Nephron (organoid): ENCODE measurements around the gene TGIF2LY.
"Not testable (repeated sequence)": the region's sequence is repeated elsewhere in the genome, so short reads cannot be mapped to it uniquely, and the experiment has no call there.

Experiments used
- H3K27ac Mint-ChIP-seq, 3 experiments: 2 replicates each; pipeline ENCODE4 v1.8.0; 2020; ENCODE audit warnings: mixed read lengths in 3 of 3, mild to moderate bottlenecking in 2 of 3, moderate library complexity in 1 of 3
- H3K27me3 Mint-ChIP-seq: 2 replicates; pipeline ENCODE4 v1.8.0; 2021; ENCODE audit warnings: low read depth, mild to moderate bottlenecking, moderate library complexity, mixed read lengths
- H3K36me3 Mint-ChIP-seq: 2 replicates; pipeline ENCODE4 v1.8.0; 2020; ENCODE audit warnings: low read depth, mixed read lengths
- H3K4me1 Mint-ChIP-seq: 2 replicates; pipeline ENCODE4 v1.8.0; 2020; ENCODE audit warnings: mixed read lengths
- H3K4me3 Mint-ChIP-seq, 3 experiments: 2 replicates each; pipeline ENCODE4 v1.8.0; 2020; ENCODE audit warnings: mild to moderate bottlenecking in 3 of 3, mixed read lengths in 3 of 3, moderate library complexity in 2 of 3
- H3K9me3 Mint-ChIP-seq: 2 replicates; pipeline ENCODE4 v1.8.0; 2020; ENCODE audit warnings: mixed read lengths

Gene TGIF2LY

DNA sequence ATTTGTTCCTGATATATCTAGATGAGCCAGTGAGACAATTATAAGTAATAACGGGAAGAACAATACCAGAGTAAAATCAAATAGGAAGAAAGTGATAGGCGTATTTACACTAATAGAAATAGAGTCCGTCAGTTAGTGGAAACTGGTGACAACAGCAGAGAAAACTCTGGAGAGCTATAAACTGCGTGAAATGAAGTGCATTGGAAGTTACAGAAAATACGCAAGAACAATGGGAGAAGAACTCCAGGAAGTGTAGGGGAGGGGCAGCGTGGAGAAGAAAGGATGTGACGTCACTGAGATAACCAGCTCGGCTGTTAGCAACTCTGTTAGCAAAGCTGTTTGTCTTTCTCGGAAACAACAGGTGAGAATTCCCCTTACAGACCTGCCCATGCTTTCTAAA, at the start of gene TGIF2LY:
Gene TGIF2LY, plus strand, starts transcription at position 301 of the 400 bp plus-strand sequence. CDS start 178 bp downstream, outside the sequence.
- H3K27ac Mint-ChIP-seq, H3K27me3 Mint-ChIP-seq, H3K4me3 Mint-ChIP-seq, H3K4me1 Mint-ChIP-seq, H3K36me3 Mint-ChIP-seq, H3K9me3 Mint-ChIP-seq: not testable (repeated sequence)
